GM19351 (cell line): ENCODE data around the gene TRAK1.

ENCODE experiments used
- ATAC-seq: cut with Tn5 transposase; IDR thresholded peaks from one replicate; pipeline ENCODE4 v1.9.1; 2021; ENCODE audit warnings: mild to moderate bottlenecking, moderate library complexity; ENCODE audit not compliant: unreplicated experiment

TRAK1 gene

GRCh38 chr3:42175386-42176240, 84.5 kb downstream of the TRAK1 start:
- ATAC-seq, result no peak

GRCh38 chr3:42176242-42177034, 85.3 kb downstream of the TRAK1 start:
- no peak for ATAC-seq

DNA sequence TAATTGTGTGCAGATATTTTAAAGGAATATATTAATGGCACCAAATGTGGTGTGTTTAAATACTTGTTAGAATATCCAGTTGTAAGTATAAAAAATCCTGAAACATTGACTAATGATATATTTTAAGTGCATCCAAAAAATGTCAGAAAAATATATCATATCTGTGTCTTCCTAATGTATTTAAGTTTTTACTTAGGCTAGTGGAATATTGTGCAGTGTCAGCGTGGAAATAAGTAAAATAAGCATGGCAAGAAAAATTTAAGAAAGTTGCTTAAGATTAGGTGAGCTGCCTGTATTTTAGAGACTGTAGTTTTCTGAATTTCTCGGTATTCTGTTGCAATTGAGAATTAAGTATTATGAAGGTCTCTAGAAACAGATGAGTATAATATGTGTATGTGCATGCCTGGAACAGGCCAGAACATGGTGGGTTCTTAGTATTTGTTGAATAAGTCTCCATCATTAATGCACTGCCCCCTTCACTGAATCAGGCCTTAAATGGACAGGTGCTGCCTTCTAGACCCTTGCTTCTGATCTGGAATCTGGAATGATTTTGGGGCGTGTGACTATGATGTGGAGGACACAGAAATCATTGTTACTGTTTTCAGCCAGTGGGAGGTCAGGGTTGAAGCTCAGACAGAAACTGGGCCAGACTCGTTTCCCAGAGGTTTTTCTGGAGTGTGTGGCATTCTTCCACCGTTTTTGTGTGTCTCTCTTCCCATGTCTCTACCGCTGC, 86.1 kb downstream of the TRAK1 start:
- no peak for ATAC-seq

DNA sequence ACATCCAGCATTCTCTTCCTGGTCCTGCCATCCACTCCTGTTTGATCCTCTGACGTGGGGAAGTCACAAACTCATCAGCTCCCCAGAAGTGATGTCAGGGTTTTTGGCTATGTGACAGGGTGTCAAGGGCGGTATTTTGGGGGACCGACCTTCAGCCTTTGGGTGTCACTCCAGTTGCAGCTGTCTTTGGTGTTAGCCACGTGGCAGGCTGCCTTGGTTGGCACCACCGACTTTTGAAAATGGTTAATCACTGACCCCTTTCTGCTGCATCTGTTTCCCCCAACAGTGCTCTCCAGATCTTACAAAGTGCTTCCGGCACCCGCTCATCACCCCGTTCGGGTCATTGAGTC, 86.6 kb downstream of the TRAK1 start:
- no peak for ATAC-seq

GRCh38 chr3:42179110-42179725, 88.1 kb downstream of the TRAK1 start:
- ATAC-seq, result no peak

DNA sequence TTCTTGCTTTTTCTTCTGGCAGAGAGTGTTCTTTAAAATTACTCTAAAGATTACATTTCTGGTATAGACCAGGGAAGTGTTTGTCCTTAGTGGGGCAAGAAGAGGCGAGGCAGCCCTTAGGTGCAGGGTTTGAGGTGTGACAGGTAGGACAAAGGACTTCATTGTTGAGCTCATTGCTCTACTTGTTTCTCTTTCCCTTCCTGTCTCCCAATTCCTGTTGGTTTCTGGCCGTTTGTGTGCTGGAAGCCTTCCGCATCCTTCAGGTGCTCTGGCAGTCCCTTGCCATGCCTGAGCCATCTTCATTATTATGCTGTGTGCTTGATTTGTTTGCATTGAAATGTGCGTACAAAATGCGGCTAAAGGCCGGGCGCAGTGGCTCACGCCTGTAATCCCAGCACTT, 89.7 kb downstream of the TRAK1 start:
- ATAC-seq, result no peak

DNA sequence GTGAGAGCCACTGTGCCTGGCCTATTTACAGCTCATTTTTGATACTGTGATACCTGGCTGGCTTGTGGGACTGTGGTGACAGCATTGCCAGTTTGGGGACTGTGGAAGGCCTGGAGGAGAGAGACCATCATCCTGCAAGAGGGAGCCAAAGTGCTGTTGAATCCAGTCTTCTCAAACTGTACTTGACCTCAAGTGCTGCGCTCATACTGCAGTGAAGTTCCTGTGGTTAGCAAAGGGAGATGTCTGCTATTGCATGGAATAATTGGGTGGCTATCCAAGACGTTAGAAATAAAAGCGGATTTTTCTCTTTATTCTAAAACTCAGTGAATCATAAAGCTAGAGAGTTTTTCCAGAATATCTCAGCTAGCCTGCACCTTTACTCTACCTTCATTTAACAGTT, 91.4 kb downstream of the TRAK1 start:
- ATAC-seq, result no peak

GRCh38 chr3:42183991-42184632, 93.0 kb downstream of the TRAK1 start:
- ATAC-seq, result no peak

GRCh38 chr3:42184651-42185443, 93.7 kb downstream of the TRAK1 start:
- ATAC-seq, result no peak

DNA sequence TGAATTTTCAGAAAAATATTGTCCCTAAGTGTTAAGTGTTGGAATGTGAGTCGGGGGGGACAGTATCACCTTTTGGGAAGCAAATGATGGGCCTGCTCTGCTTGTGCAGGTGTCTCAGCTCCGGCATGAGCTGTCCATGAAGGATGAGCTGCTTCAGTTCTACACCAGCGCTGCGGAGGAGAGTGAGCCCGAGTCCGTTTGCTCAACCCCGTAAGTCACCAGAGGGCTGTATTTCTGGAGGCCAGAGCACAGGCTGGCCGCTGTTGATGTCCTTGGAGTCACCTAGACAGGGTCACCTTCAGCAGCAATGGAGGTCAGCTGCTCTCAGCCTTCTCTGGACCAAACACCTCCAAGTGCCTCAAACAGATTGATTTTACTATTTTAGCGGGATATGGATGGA, 96.8 kb downstream of the TRAK1 start:
- no peak for ATAC-seq

- ATAC-seq, result no peak
These were observed 97.2 kb downstream of the TRAK1 start for GRCh38 chr3:42188376-42188775.

DNA sequence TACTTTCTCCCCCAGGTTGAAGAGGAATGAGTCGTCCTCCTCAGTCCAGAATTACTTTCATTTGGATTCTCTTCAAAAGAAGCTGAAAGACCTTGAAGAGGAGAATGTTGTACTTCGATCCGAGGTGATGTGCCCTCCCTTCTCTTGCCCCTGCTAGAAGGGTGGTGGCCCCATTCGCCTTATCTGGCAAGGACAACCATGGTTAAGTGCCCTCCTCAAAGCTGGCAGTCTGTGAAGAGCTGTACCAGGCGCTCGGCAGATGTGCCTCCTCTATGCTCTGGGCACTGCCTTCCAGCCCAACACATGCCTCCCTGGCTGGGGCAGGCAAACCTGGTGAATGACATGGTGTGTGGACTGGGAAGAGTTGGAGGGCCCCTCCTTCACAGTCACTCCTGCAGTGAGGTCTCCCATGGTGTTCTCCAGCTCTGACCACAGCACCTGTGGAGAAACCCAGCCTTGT, 97.9 kb downstream of the TRAK1 start:
- no peak for ATAC-seq

- ATAC-seq, result no peak
These were observed 98.6 kb downstream of the TRAK1 start for GRCh38 chr3:42189736-42190135.

DNA sequence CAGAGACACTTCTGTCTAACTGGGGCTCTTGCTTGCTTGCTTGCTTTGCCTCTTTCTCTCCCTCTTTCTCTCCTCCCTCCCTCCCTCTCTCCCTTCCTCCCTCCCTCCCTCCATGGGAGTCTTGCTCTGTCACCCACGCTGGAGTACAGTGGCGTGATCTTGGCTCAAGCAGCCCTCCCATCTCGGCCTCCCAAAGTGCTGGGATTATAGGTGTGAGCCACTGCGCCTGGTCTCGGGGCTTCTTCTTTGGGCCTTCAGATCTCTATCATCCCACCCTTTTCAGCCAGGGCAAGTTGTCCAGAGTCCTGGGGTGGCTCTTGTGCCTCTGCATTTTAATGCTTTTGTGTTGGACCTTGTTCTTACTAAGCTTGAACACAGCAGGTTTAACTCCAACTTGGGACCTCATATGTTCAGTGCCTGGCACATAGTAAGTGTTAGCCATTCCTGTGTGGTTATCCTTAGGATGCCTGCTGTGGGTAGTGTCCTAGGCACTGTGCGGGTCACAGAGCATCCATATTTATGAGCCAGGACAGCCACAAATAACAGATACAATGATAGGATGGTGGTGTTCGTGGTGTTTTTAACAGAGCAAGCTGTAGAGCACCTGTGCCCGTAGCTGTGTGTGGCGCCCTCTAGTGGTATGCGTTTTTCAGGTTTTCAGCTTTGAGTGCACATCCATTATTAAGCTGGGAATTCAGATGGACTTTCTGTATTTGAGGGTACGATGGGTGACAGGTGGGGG, 99.7 kb downstream of the TRAK1 start:
- no peak for ATAC-seq

DNA sequence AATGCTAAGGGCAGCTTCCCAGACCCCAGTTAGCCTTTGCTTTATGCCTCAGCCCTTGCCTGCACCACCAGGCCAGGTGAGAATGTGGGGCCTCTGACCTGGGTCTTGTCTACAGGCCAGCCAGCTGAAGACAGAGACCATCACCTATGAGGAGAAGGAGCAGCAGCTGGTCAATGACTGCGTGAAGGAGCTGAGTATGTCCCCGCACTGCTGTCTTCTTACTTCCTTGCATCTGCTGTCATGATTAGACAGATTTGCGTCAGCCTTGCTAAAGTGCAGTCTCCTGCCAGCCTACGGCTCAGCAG, 100.2 kb downstream of the TRAK1 start:
- no peak for ATAC-seq

DNA sequence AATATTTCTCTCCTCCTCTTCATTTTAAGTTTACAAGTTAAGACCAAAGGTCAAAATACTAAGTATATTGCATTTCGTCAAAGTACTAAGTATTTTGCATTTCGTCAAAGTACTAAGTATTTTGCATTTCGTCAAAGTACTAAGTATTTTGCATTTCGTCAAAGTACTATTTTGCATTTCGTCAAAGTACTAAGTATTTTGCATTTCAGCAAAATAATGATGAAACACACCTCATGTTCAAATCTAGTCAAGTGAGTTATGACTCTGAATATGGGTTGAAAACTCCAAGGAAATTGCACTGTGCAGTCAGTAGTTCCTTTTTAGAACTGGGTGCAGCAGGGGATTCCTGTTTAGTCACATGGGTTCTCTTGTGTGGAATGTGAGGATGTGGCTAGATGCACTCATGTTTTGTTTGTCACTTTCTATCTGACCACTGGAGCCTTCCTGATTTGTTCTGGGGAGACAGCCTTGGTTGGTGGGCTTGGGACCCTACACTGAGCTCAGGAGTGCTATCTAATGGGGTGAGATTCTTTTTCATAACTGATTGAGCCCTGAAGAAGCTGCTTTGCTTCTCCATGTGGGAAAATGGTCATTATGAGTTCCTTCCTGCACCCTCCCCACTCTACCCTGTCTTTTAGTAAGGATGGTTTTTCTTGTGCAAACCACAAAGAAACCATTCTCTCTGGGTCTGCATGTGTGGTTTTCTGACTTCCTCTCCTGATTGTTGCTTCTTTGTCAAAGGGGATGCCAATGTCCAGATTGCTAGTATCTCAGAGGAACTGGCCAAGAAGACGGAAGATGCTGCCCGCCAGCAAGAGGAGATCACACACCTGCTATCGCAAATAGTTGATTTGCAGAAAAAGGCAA, 101.4 kb downstream of the TRAK1 start:
- peak; percentile 35 for ATAC-seq

DNA sequence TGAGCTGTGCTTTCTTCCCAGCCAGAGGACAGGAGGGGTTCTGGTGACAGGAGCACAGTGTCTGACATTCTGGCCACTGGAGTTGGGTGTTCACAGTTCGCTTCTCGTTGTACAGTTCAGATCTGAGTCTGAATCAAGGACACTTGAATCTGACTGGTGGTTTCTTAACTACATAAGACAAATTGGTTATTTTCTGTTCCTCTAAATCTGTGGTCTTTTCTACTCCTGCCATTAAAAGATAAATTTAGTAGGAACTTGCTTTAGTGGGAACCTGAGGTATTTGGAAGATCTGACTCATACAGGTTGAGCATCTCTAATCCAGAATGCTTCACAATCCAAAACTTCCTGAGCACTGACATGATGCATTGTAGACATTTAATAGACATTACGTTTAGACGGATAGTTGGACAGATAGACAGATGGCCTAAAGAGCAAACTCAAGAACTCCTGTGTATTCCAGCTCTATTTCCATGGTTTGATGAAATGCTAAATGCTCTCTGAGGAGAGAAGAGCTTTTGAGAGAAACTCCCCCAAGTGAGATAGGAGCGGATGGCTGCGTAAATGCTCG, 103.9 kb downstream of the TRAK1 start:
- no peak for ATAC-seq

DNA sequence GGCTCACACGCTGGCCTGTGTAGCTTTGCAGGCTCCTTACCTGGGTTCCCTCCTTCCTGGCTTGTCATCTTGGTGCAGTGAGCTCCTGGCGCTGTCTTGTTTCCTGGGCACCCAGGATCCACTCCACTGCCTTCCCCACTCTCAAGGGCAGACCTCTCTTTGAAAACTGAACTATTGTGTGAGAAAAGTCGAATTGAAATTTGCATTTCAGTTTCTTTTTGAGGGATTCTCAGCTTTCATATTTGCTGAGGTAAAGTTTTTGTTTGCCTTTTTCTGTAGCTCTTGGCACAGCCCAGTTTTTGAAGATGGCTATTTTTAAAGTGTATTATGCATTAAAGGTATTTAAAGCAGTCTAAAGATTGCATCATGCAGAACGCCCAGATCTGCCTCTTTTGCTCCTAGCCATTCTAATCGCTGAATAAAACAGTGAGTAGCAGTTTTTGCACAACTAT, 104.7 kb downstream of the TRAK1 start:
- peak; percentile 68 for ATAC-seq
